ENCODE results near the gene ADAM15. TPM values are rescaled to one million over a fixed set of nuclear protein-coding genes. Genes with fewer than 3 reads are reported as not detected.

Gene ADAM15
- total RNA-seq, 1 donor from 2014 or later = 68.3 TPM

- DNase-seq (ENCODE audit: low read depth) (no peak), FAIRE-seq (no peak)
- Histone ChIP-seq H3K79me2 (ENCODE audit: insufficient read depth, low read length) (peaks cover 48% of the 10 kb centered on the region), H4K20me1 (ENCODE audit: insufficient read depth, low read length) (peaks cover 33% of the 10 kb centered on the region), H2AFZ (ENCODE audit: low read depth, low read length) (peak overlapping the region; percentile 67), H3K27ac (ENCODE audit: low read depth, low read length) (no peak overlapping the region), H3K9me3 (ENCODE audit: insufficient read depth, low read depth, low read length) (no peaks in the 10 kb centered on the region), H3K27me3 (ENCODE audit: insufficient read depth, low read length) (no peaks in the 10 kb centered on the region), H3K36me3 (ENCODE audit: insufficient read depth, low read length) (no peaks in the 10 kb centered on the region), H3K9ac (ENCODE audit: low read length) (peak overlapping the region; percentile 86), H3K4me1 (ENCODE audit: insufficient read depth, low read length) (peaks cover 28% of the 10 kb centered on the region), H3K4me2 (ENCODE audit: low read length) (peak overlapping the region; percentile 93), H3K4me3 (ENCODE audit: insufficient read depth, low read depth, low read length) (peak overlapping the region; percentile 81)
- peaks cover 13% of the 10 kb centered on the region for H3K4me1 Mint-ChIP-seq (ENCODE audit: low read depth, unreplicated experiment)
- no peaks in the 10 kb centered on the region for H3K27me3 Mint-ChIP-seq (ENCODE audit: low read depth, unreplicated experiment)
- H3K4me3 Mint-ChIP-seq (ENCODE audit: unreplicated experiment) = peak overlapping the region; percentile 97
- H3K9me3 Mint-ChIP-seq (ENCODE audit: unreplicated experiment) = no peaks in the 10 kb centered on the region
- peak overlapping the region; percentile 95 for H3K27ac Mint-ChIP-seq (ENCODE audit: unreplicated experiment)
- H3K36me3 Mint-ChIP-seq (ENCODE audit: low read depth, unreplicated experiment) = peaks cover 3% of the 10 kb centered on the region
- TF ChIP-seq CTCF (IDR thresholded peaks at IDR 0.05; ENCODE audit: insufficient read depth, low read depth, low read length) = no peak
- no peak for TF ChIP-seq EZH2 (IDR thresholded peaks at IDR 0.05; ENCODE audit: insufficient read depth, low read length)
Observed at GRCh38 chr1:155004352-155005075, 46.6 kb upstream of the ADAM15 start.

- H3K4me3 Mint-ChIP-seq (ENCODE audit: unreplicated experiment) = peak overlapping the region; percentile 57
- peak overlapping the region; percentile 86 for H3K9ac ChIP-seq (ENCODE audit: low read length)
- peaks cover 10% of the 10 kb centered on the region for H3K4me1 Mint-ChIP-seq (ENCODE audit: low read depth, unreplicated experiment)
- H3K79me2 ChIP-seq (ENCODE audit: insufficient read depth, low read length) = peaks cover 53% of the 10 kb centered on the region
- peak overlapping the region; percentile 93 for H3K4me2 ChIP-seq (ENCODE audit: low read length)
- TF ChIP-seq CTCF (IDR thresholded peaks at IDR 0.05; ENCODE audit: insufficient read depth, low read depth, low read length) (no peak), EZH2 (IDR thresholded peaks at IDR 0.05; ENCODE audit: insufficient read depth, low read length) (no peak)
- H3K9me3 ChIP-seq (ENCODE audit: insufficient read depth, low read depth, low read length) = no peaks in the 10 kb centered on the region
- no peak overlapping the region for H2AFZ ChIP-seq (ENCODE audit: low read depth, low read length)
- no peak overlapping the region for H3K4me3 ChIP-seq (ENCODE audit: insufficient read depth, low read depth, low read length)
- no peak for FAIRE-seq
- no peaks in the 10 kb centered on the region for H3K36me3 ChIP-seq (ENCODE audit: insufficient read depth, low read length)
- H3K27ac ChIP-seq (ENCODE audit: low read depth, low read length) = no peak overlapping the region
- H3K27me3 ChIP-seq (ENCODE audit: insufficient read depth, low read length) = no peaks in the 10 kb centered on the region
- peaks cover 6% of the 10 kb centered on the region for H3K36me3 Mint-ChIP-seq (ENCODE audit: low read depth, unreplicated experiment)
- H3K27ac Mint-ChIP-seq (ENCODE audit: unreplicated experiment) = peak overlapping the region; percentile 53
- no peaks in the 10 kb centered on the region for H3K9me3 Mint-ChIP-seq (ENCODE audit: unreplicated experiment)
- no peaks in the 10 kb centered on the region for H3K27me3 Mint-ChIP-seq (ENCODE audit: low read depth, unreplicated experiment)
- H3K4me1 ChIP-seq (ENCODE audit: insufficient read depth, low read length) = peaks cover 20% of the 10 kb centered on the region
- DNase-seq (ENCODE audit: low read depth) = no peak
- peaks cover 40% of the 10 kb centered on the region for H4K20me1 ChIP-seq (ENCODE audit: insufficient read depth, low read length)
Observed at GRCh38 chr1:155005076-155006011, 45.8 kb upstream of the ADAM15 start.

All from astrocyte (in vitro differentiated cells and primary cell).